ENCODE results near the gene SLC9A6. TPM values are rescaled to one million over a fixed set of nuclear protein-coding genes. Genes with fewer than 3 reads are reported as not detected.

The SLC9A6 gene
- total and polyA plus RNA-seq, 2 of the 8 experiments (the other 6 are each of a cell fraction or from before 2014, with no cell fraction given): 8.0 to 14.1 TPM

- Histone ChIP-seq H3K18ac (ENCODE audit: extremely low read depth, low read length) (no peak overlapping the region), H4K20me1 (replicated peaks in 1 of 2; ENCODE audit: control insufficient read depth in 1 of 2, insufficient read depth in 2 of 2, low read length in 2 of 2) (no peaks in the 10 kb centered on the region), H3K9me3 (ENCODE audit: insufficient read depth in 2 of 2, low read depth in 1 of 2, low read length in 1 of 2) (no peaks in the 10 kb centered on the region), H3K23ac (ENCODE audit: insufficient read length) (no peak overlapping the region), H2AFZ (ENCODE audit: low read length) (no peak overlapping the region), H4K5ac (ENCODE audit: insufficient read length, low read depth, low read length) (no peak overlapping the region), H3K23me2 (ENCODE audit: low read depth, low read length) (no peaks in the 10 kb centered on the region), H3K4me3 (ENCODE audit: extremely low read depth in 1 of 4, insufficient read depth in 2 of 4, low read depth in 3 of 4, low read length in 4 of 4) (no peak overlapping the region), H2BK12ac (ENCODE audit: low read depth, low read length) (no peak overlapping the region), H3K36me3 (ENCODE audit: control insufficient read depth in 2 of 4, insufficient read depth in 4 of 4, low read length in 3 of 4) (peaks cover 0 to 6% (median 0%) of the 10 kb centered on the region in 4 experiments; a peak in 2 of 8 replicates), H3K79me2 (ENCODE audit: control insufficient read depth in 1 of 2, insufficient read depth in 2 of 2, low read length in 2 of 2) (no peaks in the 10 kb centered on the region), H3K56ac (replicated peaks; ENCODE audit: insufficient read length, low read depth, low read length) (no peak overlapping the region), H3K14ac (ENCODE audit: insufficient read length) (no peak overlapping the region), H2BK120ac (replicated peaks; ENCODE audit: low read depth, low read length) (no peak overlapping the region), H2AK5ac (ENCODE audit: low read depth, low read length) (no peak overlapping the region), H2BK5ac (ENCODE audit: low read depth, low read length) (no peak overlapping the region), H4K91ac (replicated peaks; ENCODE audit: insufficient read length, low read length) (no peak overlapping the region), H2BK20ac (ENCODE audit: low read length) (no peak overlapping the region), H2BK15ac (ENCODE audit: low read length) (no peak overlapping the region), H3K79me1 (ENCODE audit: low read depth, low read length) (no peaks in the 10 kb centered on the region), H3K27me3 (replicated peaks in 1 of 4; ENCODE audit: control insufficient read depth in 3 of 4, extremely low read depth in 1 of 4, insufficient read depth in 3 of 4, low read length in 3 of 4) (no peaks in the 10 kb centered on the region), H3K4me2 (ENCODE audit: insufficient read depth in 1 of 2, low read depth in 2 of 2, low read length in 2 of 2) (no peak overlapping the region), H3K27ac (ENCODE audit: low read depth, low read length) (no peak overlapping the region), H3K9ac (replicated peaks in 1 of 4; ENCODE audit: extremely low read depth in 1 of 4, low read depth in 3 of 4, low read length in 3 of 4) (no peak overlapping the region), H3K4ac (replicated peaks; ENCODE audit: insufficient read length, low read depth, low read length) (no peak overlapping the region), H4K8ac (ENCODE audit: extremely low read depth, insufficient read depth, low read length) (no peak overlapping the region), H3K4me1 (replicated peaks in 1 of 4; ENCODE audit: control insufficient read depth in 3 of 4, insufficient read depth in 4 of 4, low read length in 3 of 4) (no peaks in the 10 kb centered on the region)
- CTCF ChIA-PET (ENCODE audit: partially characterized antibody): interaction anchor here (0.5 kb wide), 1 partner anchor 62 kb away, joined by 5 read pairs; no protein-coding TSS in a partner anchor
- no peak for DNase-seq (ENCODE audit: low read depth in 1 of 2, low spot score in 2 of 2)
- TF ChIP-seq POLR2AphosphoS5 (IDR thresholded peaks at IDR 0.05; ENCODE audit: low read depth, low read length) (no peak), RAD21 (IDR thresholded peaks at IDR 0.05 in 1 of 2, conservative IDR thresholded peaks at IDR 0.05 in 1 of 2; ENCODE audit: low read depth in 2 of 2, low read length in 2 of 2) (no peak), CTBP2 (IDR thresholded peaks at IDR 0.05; ENCODE audit: borderline replicate concordance, insufficient read depth, insufficient read length, low read length) (no peak), TBP (IDR thresholded peaks at IDR 0.05; ENCODE audit: low read depth, low read length) (no peak), POLR2A (IDR thresholded peaks at IDR 0.05; ENCODE audit: control extremely low read depth in 1 of 2, low read depth in 2 of 2, low read length in 2 of 2) (no peak)
- 93% methylated on average over 1 of the region's 1 CpG; no CpG with 5 or more reads in 1 of the 2 experiments for WGBS, 2 experiments (ENCODE audit: extremely low coverage in 1 of 2, insufficient coverage in 1 of 2, insufficient read length in 1 of 2, insufficient replicate concordance in 2 of 2, low coverage in 1 of 2, low lambda C conversion rate in 2 of 2, missing lambda C conversion rate in 1 of 2)
- FAIRE-seq: no peak
- POLR2A ChIA-PET (ENCODE audit: partially characterized antibody): interaction anchor here (0.5 kb wide), 1 partner anchor 104 kb away, joined by 3 read pairs; no protein-coding TSS in a partner anchor
Observed at GRCh38 chrX:136034668-136035067, 49.4 kb downstream of the SLC9A6 start.
